Natural killer cell (primary cell): ENCODE data around the gene ZBTB46. TPM values are rescaled to one million over a fixed set of nuclear protein-coding genes. Genes with fewer than 3 reads are reported as not detected.

Experiments used
- ATAC-seq, 3 donors: fragments of 150-1000 bp in 2 of 3; fragments of 200-7000 bp in 1 of 3; cut with Tn5 transposase; 1 replicate in 1 of 3; 2 replicates in 2 of 3; pipeline ENCODE4 v1.10.0; 2021; ENCODE audit warnings: mild to moderate bottlenecking in 2 of 3, moderate library complexity in 2 of 3
- DNase-seq, 2 donors: peaks; one replicate each; pipeline versions ENCODE4 v3.0.0 to v3.0.0-alpha.2; 2013 to 2021; ENCODE audit warnings: mixed read lengths in 1 of 2
- H3K27ac ChIP-seq: one replicate; pipeline ENCODE4 v1.5.1; 2013; ENCODE audit warnings: mild to moderate bottlenecking, low read length
- H3K27me3 ChIP-seq: one replicate; pipeline ENCODE4 v1.6.1; 2013; ENCODE audit warnings: low read length; ENCODE audit not compliant: control insufficient read depth, insufficient read depth
- H3K36me3 ChIP-seq: one replicate; pipeline ENCODE4 v1.6.1; 2013; ENCODE audit warnings: low read length; ENCODE audit not compliant: control insufficient read depth, insufficient read depth
- H3K4me1 ChIP-seq: one replicate; pipeline ENCODE4 v1.6.1; 2013; ENCODE audit warnings: low read length; ENCODE audit not compliant: control insufficient read depth, insufficient read depth
- H3K4me3 ChIP-seq: one replicate; pipeline ENCODE4 v1.5.1; 2013; ENCODE audit warnings: low read length
- H3K9me3 ChIP-seq: one replicate; pipeline ENCODE4 v1.6.1; 2013; ENCODE audit warnings: low read length; ENCODE audit not compliant: control insufficient read depth, insufficient read depth
- H3K27ac Mint-ChIP-seq, 2 donors: one replicate each; pipeline ENCODE4 v1.8.0; 2022; ENCODE audit warnings: mild to moderate bottlenecking in 2 of 2, mixed read lengths in 2 of 2, moderate library complexity in 1 of 2
- H3K27me3 Mint-ChIP-seq, 2 donors: one replicate each; pipeline ENCODE4 v1.8.0; 2022; ENCODE audit warnings: low read depth in 2 of 2, mixed read lengths in 2 of 2
- H3K36me3 Mint-ChIP-seq: one replicate; pipeline ENCODE4 v1.8.0; 2022; ENCODE audit warnings: mixed read lengths
- H3K4me1 Mint-ChIP-seq, 2 donors: one replicate each; pipeline ENCODE4 v1.8.0; 2022; ENCODE audit warnings: mixed read lengths in 2 of 2
- H3K4me3 Mint-ChIP-seq: one replicate; pipeline ENCODE4 v1.8.0; 2022; ENCODE audit warnings: mild to moderate bottlenecking, moderate library complexity, mixed read lengths
- H3K9me3 Mint-ChIP-seq, 2 donors: one replicate each; pipeline ENCODE4 v1.8.0; 2022; ENCODE audit warnings: mixed read lengths in 2 of 2
- CTCF ChIP-seq: fragments of 200-600 bp; IDR thresholded peaks from one replicate; pipeline ENCODE4 v1.8.0; 2022; ENCODE audit warnings: antibody characterized with exemption
- WGBS: methylation state at CpG from one replicate; pipeline ENCODE4 v1.1.7; 2013; ENCODE audit warnings: missing lambda C conversion rate; ENCODE audit not compliant: insufficient coverage; 5-methylcytosine and 5-hydroxymethylcytosine counted together
- intact Hi-C: fragments of 100-400 bp; cut with micrococcal nuclease; formaldehyde crosslinking; loops from one replicate; pipeline ENCODE4 v1.14.2; 2022
- total RNA-seq, 4 donors: library from RNA; stranded (reverse); fragments of 120-200 nt in 1 of 4; gene quantifications; one replicate each; pipeline versions ENCODE4 v1.2.3 to v1.2.4, GENCODE V29; 2013 to 2022

The ZBTB46 gene
- total RNA-seq, 3 donors from 2014 or later (not counting 1 experiment from before 2014, with no cell fraction given), result 1.1 TPM

DNA sequence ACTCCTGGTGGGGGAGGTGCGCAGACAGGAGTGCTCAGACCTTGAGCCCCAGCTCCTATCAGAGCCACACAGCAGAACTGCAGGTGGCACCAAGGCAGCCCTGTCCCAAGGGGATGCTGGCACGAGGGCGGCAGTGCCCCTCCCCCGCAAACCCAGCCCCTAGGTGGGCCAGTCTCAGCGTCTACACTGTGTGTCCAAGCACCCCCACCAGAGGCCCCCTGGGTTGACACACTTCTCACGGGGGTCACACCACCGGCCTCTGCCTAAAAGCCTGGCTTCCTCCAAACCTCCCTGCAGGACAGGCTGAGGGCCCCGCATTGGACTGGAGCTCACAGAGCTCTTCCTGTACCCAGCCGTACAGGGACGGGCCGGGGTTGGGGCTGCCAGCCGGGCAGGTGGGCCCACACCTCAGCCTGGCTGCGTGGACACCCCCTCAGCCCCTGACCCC is 83.4 kb downstream of the ZBTB46 start:
- Histone ChIP-seq H3K27ac (no peak overlapping the region), H3K4me3 (no peak overlapping the region), H3K27me3 (no peaks in the 10 kb centered on the region), H3K36me3 (peaks cover 2% of the 10 kb centered on the region), H3K4me1 (peaks cover 25% of the 10 kb centered on the region), H3K9me3 (no peaks in the 10 kb centered on the region)
- Mint-ChIP-seq H3K27ac (no peak overlapping the region), H3K4me1 (peaks cover 0 to 9% of the 10 kb centered on the region in 2 donors), H3K9me3 (no peaks in the 10 kb centered on the region), H3K36me3 (no peaks in the 10 kb centered on the region), H3K27me3 (no peaks in the 10 kb centered on the region), H3K4me3 (no peak overlapping the region)
- WGBS, result 88% methylated on average over 13 of the region's 13 CpGs
- intact Hi-C loops, result no loop called here
- no peak for DNase-seq
- no peak for ATAC-seq
- TF ChIP-seq CTCF, result no peak

- Mint-ChIP-seq H3K9me3 (no peaks in the 10 kb centered on the region), H3K4me3 (no peak overlapping the region), H3K36me3 (no peaks in the 10 kb centered on the region), H3K27me3 (no peaks in the 10 kb centered on the region), H3K4me1 (peaks cover 0 to 6% of the 10 kb centered on the region in 2 donors), H3K27ac (no peak overlapping the region)
- TF ChIP-seq CTCF, result no peak
- ATAC-seq (no peak), DNase-seq (no peak)
- Histone ChIP-seq H3K4me1 (peaks cover 23% of the 10 kb centered on the region), H3K9me3 (no peaks in the 10 kb centered on the region), H3K27me3 (no peaks in the 10 kb centered on the region), H3K27ac (no peak overlapping the region), H3K36me3 (peaks cover 6% of the 10 kb centered on the region), H3K4me3 (no peak overlapping the region)
- intact Hi-C loops, result no loop called here
- 95% methylated on average over 47 of the region's 47 CpGs for WGBS
Observed at GRCh38 chr20:63746751-63747315, 84.2 kb downstream of the ZBTB46 start.

GRCh38 chr20:63745961-63746731 is 84.9 kb downstream of the ZBTB46 start:
- Histone ChIP-seq H3K4me1 (peaks cover 22% of the 10 kb centered on the region), H3K4me3 (no peak overlapping the region), H3K27me3 (no peaks in the 10 kb centered on the region), H3K9me3 (no peaks in the 10 kb centered on the region), H3K27ac (no peak overlapping the region), H3K36me3 (peaks cover 11% of the 10 kb centered on the region)
- H3K27ac Mint-ChIP-seq, result no peak overlapping the region
- no peak overlapping the region for H3K4me3 Mint-ChIP-seq
- ATAC-seq, result no peak
- H3K36me3 Mint-ChIP-seq, result no peaks in the 10 kb centered on the region
- no peak for DNase-seq
- peaks cover 0 to 6% of the 10 kb centered on the region in 2 donors for H3K4me1 Mint-ChIP-seq
- 90% methylated on average over 26 of the region's 26 CpGs for WGBS
- no peak for TF ChIP-seq CTCF
- intact Hi-C loops, result no loop called here
- no peaks in the 10 kb centered on the region for H3K9me3 Mint-ChIP-seq
- no peaks in the 10 kb centered on the region for H3K27me3 Mint-ChIP-seq
